GM19452 (cell line): ENCODE measurements around the gene PPP1CC.
"Not testable (repeated sequence)": the region's sequence is repeated elsewhere in the genome, so short reads cannot be mapped to it uniquely, and the experiment has no call there.

ENCODE experiments used
- ATAC-seq: cut with Tn5 transposase; IDR thresholded peaks from one replicate; pipeline ENCODE4 v1.9.1; 2021; ENCODE audit not compliant: unreplicated experiment

The PPP1CC gene

GRCh38 chr12:110756611-110757010, 13.9 kb upstream of the PPP1CC start:
- ATAC-seq, result no peak

GRCh38 chr12:110754101-110754793, 11.6 kb upstream of the PPP1CC start:
- no peak for ATAC-seq

DNA sequence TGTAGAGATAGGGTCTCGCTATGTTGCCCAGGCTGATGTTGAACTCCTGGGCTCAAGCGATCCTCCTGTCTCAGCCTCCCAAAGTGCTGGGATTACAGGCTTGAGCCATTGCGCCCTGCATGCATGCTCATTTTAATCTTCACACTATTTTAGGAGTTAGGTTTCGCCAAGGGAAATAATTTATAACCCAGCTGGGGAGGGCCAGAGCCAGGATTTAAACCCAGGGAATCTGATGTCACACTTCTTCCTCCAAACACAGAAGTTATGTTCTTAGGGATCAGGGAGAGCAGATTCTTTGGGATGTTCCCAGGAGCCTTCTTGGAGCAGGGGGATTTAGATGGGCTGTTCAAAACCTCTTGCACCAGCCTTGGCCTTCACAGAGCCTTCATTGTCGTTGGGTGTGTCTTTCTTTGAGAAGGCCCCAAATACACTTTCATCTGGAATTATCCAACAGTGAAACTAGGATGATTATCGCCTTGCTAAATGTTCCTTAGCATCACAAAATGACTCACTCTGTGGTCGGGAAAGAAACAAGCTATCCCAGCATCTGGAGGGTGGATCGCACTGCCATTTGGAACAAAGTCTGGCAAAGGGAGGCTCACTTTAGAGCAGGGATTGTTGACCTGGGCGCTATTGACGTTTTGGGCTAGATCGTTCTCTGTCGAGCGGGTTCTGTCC, 8.2 kb upstream of the PPP1CC start:
- ATAC-seq, result no peak

- ATAC-seq, result no peak
These were observed 3.9 kb upstream of the PPP1CC start for GRCh38 chr12:110746550-110746949.

DNA sequence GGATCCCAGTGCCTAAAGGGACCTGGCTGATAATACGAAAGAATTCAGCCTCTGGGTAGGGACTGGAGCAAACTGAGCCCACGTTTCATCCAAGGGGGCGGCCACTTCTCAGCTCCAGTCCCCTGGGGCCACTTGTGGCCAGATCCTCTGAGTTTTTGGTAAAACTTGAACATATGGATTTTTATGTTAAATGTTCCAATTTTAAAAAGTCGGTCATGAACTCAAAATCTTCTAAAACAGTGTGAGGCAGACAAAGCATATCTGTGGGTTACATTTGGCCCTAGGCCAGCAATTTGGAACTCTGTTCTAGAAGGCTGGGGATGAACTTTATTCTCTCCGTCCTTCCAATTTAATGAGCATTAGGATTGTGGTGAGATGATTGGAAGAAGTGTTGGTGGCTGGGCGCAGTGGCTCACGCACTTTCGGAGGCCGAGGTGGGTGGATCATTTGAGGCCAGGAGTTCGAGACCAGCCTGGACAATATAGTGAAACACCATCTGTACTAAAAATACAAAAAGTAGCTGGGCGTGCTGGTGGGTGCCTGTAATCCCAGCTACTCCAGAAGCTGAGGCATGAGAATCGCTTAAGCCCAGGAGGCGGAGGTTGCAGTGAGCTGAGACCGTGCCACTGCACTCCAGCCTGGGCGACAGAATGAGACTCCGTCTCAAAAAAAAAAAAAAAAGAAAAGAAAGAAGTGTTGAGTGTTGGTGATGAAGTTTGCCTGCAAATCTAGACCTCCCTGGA, 3.0 kb upstream of the PPP1CC start:
- ATAC-seq, result no peak

GRCh38 chr12:110744601-110745264, 2.0 kb upstream of the PPP1CC start:
- ATAC-seq, result no peak

DNA sequence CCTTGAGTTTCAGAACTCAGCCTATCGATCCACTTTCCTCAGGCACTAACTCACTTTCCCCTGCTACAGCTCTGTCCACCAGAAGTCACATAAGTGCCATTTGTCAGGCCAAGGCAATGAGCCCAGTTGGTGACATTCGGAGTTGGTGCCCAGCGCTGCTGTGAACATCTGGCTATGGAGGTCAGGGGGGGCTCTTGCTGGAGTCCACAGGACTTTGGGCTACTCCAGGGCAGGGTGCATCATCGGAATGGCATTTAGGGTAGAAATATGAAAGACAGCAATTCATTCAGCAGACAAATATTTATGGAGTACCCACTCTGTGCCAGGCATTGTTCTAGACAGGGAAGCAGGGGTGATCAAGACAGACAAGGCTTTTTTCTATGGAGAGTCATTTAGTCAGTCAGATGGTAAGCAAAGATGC, 1.5 kb upstream of the PPP1CC start:
- no peak for ATAC-seq

DNA sequence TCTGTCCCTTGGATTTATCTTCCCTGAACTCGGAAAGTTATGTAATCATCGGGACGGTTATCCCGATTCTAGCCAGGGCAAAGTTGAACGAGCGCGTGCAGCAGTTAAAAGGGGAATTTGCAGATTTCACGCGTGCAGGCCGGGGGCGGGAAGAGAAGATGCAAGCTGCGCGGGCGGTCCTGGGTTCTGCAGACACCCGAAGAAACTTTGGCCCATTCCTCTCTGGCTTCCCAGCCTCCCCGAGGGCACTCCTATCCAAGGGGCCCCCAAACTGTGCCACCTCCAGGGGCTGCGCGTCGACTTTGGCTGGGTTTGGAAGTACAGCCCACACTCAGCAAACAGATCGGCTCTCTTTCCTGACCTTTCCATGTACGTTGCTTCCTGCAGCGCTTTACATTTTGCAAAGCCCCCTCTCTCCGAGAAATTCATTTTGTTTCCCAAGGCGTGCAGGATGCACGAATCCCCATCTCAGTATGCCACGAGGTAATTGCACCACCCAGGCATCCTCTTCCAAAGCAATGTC, 941 bp upstream of the PPP1CC start:
- no peak for ATAC-seq

DNA sequence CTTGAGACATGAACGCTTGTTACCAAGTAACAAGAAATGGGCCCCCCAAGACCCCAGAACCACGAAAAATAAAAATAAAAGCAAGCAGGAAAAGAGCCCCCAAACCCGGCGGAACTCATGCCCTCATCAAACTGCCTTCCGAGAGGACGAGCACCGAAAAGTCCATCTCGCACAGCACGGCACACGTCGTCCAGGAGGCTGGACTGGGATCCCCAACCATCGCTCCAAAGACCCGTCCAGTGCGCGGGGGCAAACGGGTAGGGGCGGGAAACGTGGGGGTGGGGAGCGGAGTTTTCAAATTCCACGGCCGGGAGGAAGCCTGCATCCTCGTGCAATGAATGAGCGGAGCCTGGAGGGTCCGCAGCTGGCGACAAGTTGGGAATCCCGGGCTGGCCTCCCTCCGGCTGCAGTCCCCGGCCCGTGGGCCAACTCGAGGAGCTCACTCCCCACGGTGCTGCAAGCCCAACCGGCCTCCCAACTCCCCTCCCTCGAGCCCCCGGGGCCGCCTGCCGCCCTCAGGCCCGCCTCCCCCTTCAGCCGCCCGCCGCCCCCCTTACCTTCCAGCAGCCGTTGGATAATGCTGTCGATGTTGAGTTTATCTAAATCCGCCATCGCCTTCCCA, 484 bp downstream of the PPP1CC start:
- peak; percentile 5 for ATAC-seq

DNA sequence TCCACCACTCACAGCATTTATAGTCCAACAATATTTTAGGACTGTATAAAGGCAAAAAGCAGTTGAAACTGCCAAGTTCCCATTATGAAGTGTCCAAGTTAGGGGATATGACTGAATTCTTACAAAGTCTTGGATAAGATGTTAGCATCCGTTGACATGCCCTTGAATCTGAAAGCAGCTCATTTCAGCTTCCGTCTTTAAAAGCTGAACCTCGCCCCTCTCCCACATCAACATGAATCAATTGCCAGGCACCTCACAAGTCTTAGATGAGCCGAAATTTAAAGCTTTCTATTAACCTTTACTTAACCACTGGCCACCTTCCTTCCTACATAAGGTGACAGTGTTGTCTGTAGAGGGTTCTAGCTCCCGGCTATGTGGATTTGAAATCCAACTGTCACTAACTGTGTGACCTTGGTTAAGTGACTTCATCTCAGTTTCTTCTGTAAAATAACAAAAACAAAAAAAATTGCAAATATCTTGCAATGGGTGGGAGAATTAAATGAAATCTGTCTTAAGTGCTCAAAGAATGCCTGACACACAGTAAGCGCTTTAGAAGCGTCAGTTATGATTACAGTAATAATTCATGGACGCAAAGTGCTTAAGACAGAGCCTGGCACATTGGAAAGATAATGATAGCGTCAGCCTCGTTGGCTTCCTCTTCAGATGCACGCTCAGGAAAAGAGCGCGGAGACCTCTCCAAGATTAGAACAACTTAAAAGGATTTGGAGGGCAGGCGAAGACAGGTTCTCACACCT, 1.2 kb downstream of the PPP1CC start:
- ATAC-seq, result no peak

DNA sequence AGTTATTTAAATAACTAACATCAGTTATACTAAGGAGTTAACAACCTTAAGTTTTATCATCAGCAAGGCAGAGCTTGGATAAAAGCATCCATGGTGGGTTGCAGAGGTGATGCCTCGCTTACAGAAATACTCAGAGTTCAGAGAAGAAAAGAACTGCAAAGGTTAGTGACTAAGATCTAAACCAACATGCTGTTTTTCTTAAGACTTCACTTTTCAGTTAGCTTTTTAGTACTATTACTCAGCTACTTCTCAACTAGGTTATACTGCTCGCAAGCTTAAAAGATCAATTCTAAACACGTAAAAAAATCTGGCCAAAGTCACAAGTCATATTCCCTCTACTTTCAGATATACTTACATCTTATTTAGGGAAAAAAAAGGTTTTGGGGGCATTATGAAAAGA, 2.8 kb downstream of the PPP1CC start:
- ATAC-seq, result no peak

DNA sequence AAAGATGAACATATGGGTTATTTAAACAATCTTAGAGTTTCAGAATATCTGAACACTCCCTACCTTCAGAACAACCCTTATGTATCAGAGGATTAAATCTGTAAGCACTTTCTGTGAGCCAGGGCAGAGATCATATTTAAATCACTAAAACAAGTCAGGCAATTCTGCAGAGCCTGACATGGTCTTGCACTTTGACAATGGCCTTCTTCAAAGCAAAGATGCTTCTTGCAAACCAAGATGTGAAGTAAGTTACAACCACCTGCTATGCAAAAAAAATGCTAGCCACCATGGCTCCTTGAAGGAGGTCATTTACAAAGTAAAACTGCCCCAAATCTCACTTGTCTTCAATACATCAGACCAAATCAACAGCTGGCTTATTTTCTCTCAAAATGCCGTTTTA, 3.2 kb downstream of the PPP1CC start:
- ATAC-seq, result no peak

DNA sequence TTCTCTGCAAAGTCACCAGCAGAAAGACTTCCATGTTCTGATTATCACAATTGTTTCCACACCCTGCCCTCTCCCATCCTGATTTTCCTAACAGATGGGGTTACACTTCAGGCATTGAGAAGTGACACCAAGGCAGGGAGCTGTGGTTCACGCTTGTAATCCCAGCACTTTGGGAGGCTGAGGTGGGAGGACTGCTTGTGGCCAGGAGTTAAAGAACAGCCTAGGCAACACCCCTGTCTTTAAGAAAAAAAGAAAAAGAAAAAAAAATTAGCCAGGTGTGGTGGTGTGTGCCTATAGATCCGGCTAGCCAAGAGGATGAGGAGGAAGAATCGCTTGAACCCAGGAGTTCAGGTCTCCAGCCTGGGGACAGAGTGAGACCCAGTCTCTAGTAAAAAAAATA, 5.2 kb downstream of the PPP1CC start:
- no peak for ATAC-seq

- not testable (repeated sequence) for ATAC-seq
These were observed 5.7 kb downstream of the PPP1CC start for GRCh38 chr12:110737016-110737415.

DNA sequence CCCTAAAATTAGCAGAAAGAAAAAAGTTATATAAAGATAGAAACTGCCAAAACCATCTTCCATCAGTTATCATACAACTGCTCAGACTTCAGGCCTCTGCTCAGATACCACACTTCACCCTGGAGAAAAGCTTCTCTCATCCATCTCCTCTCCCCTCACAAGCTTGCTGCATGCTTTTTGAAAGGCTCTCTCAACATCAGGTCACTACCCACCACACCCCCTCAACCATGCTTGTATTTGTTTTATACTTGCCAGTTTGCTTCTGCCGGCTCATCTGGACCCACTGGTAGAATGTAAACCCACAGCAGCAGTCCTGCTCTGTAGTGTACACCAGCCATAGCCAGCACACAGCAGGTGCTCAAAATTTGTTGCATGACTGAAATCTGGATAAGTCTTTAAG, 8.8 kb downstream of the PPP1CC start:
- ATAC-seq, result no peak

DNA sequence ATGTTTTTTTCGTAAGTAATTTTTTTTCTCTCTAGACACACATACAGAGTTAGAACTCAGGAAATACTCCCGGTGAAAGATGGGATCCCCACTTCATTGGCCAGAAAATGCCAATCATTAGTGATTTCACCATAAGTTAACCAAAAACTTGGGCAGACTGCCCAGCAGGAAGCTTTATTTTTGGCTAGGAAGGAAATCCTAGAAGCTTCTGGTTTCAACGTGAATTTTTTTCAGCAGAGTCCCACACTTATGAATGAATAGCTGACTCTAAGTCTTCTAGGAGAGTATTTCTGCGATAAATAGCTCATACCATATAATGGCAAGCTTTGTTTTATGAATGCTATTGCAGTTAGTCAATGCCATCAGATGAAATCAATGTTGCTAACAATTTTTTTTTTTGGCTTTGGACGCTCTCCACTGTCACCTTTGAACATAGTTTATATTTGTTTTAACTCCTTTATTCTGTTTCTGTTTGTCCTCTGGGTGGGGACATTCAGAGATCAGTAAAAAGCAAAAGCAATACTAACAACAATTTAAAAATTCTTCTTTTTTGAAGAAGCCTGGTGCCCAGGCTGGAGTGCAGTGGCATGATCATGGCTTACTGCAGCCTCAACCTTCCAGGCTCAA, 9.5 kb downstream of the PPP1CC start:
- no peak for ATAC-seq

DNA sequence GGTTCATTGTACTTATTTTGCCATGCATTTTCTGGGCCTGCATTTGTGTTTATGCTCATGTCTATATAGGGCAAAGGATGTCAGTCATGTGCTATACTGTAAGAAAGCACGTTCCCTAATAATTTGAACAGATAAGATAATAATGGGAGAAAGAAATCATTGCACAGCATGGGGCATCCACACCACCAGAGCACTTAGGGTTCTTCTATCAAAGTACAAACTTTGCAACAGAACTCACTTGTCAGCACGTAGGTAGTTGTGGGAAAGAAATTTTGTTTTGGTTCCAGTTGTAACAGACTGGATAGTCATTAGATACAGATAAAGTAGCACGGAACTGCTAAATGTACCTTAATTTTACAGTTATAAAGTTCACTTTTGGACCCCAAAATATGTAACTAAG, 10.1 kb downstream of the PPP1CC start:
- no peak for ATAC-seq

DNA sequence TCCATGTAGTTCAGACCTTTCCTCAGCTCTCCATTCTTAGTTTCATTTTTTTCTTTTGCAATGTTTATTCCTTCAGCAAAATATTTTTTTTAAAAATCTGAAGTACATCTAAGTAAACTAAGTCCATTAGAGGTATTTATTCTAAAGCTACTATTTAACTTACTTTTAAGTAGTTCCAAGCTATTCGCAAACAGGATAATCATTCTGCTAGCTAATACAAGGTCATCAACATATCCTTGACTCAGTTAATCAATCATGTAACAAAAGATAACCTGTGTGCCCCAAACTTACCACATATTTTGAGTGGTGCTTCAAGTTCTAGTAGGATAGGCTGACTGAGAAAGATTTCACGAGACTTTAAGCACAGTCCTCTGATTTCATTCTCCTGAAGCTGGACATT, 11.2 kb downstream of the PPP1CC start:
- no peak for ATAC-seq

DNA sequence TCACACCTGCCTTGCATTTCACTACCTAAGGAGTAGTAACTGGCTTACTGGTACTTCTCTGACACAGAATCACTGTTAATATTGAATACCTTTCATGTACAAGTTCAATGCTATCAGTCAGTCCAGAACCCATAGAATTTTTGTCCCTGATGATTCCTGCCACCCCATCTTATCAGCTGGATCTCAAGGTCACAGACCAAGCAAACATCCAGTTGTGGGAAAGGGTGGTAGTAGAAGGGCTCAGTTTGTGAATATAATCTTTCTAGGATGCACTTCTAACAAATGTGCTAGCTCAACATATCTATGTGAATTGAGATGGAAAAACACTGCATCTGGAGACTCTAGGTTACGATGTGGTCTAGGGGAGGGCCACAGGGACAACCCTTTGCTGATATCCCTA, 14.1 kb downstream of the PPP1CC start:
- no peak for ATAC-seq
